Measurements from ENCODE around the gene PAWR. TPM values are rescaled to one million over a fixed set of nuclear protein-coding genes. Genes with fewer than 3 reads are reported as not detected.

The PAWR gene
- total RNA-seq, 1 donor from 2014 or later, result 204 TPM

- Histone ChIP-seq H4K20me1 (ENCODE audit: insufficient read depth, low read length) (no peaks in the 10 kb centered on the region), H3K79me2 (ENCODE audit: insufficient read depth, low read length) (no peaks in the 10 kb centered on the region), H3K27ac (ENCODE audit: low read depth, low read length) (no peak overlapping the region), H2AFZ (ENCODE audit: low read depth, low read length) (no peak overlapping the region), H3K9ac (ENCODE audit: low read length) (no peak overlapping the region), H3K4me3 (ENCODE audit: insufficient read depth, low read depth, low read length) (no peak overlapping the region), H3K27me3 (ENCODE audit: insufficient read depth, low read length) (no peaks in the 10 kb centered on the region), H3K4me1 (ENCODE audit: insufficient read depth, low read length) (peaks cover 18% of the 10 kb centered on the region), H3K36me3 (ENCODE audit: insufficient read depth, low read length) (peaks cover 11% of the 10 kb centered on the region), H3K9me3 (ENCODE audit: insufficient read depth, low read depth, low read length) (no peaks in the 10 kb centered on the region), H3K4me2 (ENCODE audit: low read length) (no peak overlapping the region)
- TF ChIP-seq EZH2 (IDR thresholded peaks at IDR 0.05; ENCODE audit: insufficient read depth, low read length) (no peak), CTCF (IDR thresholded peaks at IDR 0.05; ENCODE audit: insufficient read depth, low read depth, low read length) (no peak)
- no peak overlapping the region for H3K27ac Mint-ChIP-seq (ENCODE audit: unreplicated experiment)
- H3K36me3 Mint-ChIP-seq (ENCODE audit: low read depth, unreplicated experiment), result peaks cover 36% of the 10 kb centered on the region
- peaks cover 20% of the 10 kb centered on the region for H3K4me1 Mint-ChIP-seq (ENCODE audit: low read depth, unreplicated experiment)
- no peaks in the 10 kb centered on the region for H3K27me3 Mint-ChIP-seq (ENCODE audit: low read depth, unreplicated experiment)
- no peak for FAIRE-seq
- DNase-seq (ENCODE audit: low read depth), result no peak
- no peak overlapping the region for H3K4me3 Mint-ChIP-seq (ENCODE audit: unreplicated experiment)
- H3K9me3 Mint-ChIP-seq (ENCODE audit: unreplicated experiment), result peaks cover 11% of the 10 kb centered on the region
Observed at GRCh38 chr12:79553863-79554574, 136.7 kb downstream of the PAWR start.

- H3K4me1 ChIP-seq (ENCODE audit: insufficient read depth, low read length), result peaks cover 33% of the 10 kb centered on the region
- no peaks in the 10 kb centered on the region for H3K9me3 ChIP-seq (ENCODE audit: insufficient read depth, low read depth, low read length)
- H4K20me1 ChIP-seq (ENCODE audit: insufficient read depth, low read length), result no peaks in the 10 kb centered on the region
- no peak overlapping the region for H3K9ac ChIP-seq (ENCODE audit: low read length)
- Mint-ChIP-seq H3K9me3 (ENCODE audit: unreplicated experiment) (peaks cover 11% of the 10 kb centered on the region), H3K4me3 (ENCODE audit: unreplicated experiment) (no peak overlapping the region), H3K4me1 (ENCODE audit: low read depth, unreplicated experiment) (peaks cover 35% of the 10 kb centered on the region), H3K27me3 (ENCODE audit: low read depth, unreplicated experiment) (no peaks in the 10 kb centered on the region), H3K27ac (ENCODE audit: unreplicated experiment) (no peak overlapping the region), H3K36me3 (ENCODE audit: low read depth, unreplicated experiment) (peaks cover 28% of the 10 kb centered on the region)
- H3K27me3 ChIP-seq (ENCODE audit: insufficient read depth, low read length), result no peaks in the 10 kb centered on the region
- no peaks in the 10 kb centered on the region for H3K79me2 ChIP-seq (ENCODE audit: insufficient read depth, low read length)
- peaks cover 11% of the 10 kb centered on the region for H3K36me3 ChIP-seq (ENCODE audit: insufficient read depth, low read length)
- H3K4me2 ChIP-seq (ENCODE audit: low read length), result no peak overlapping the region
- TF ChIP-seq CTCF (IDR thresholded peaks at IDR 0.05; ENCODE audit: insufficient read depth, low read depth, low read length) (no peak), EZH2 (IDR thresholded peaks at IDR 0.05; ENCODE audit: insufficient read depth, low read length) (no peak)
- DNase-seq (ENCODE audit: low read depth) (peak; percentile 90), FAIRE-seq (no peak)
- H3K27ac ChIP-seq (ENCODE audit: low read depth, low read length), result peak overlapping the region; percentile 8
- no peak overlapping the region for H3K4me3 ChIP-seq (ENCODE audit: insufficient read depth, low read depth, low read length)
- no peak overlapping the region for H2AFZ ChIP-seq (ENCODE audit: low read depth, low read length)
Observed at GRCh38 chr12:79552192-79552591, 138.6 kb downstream of the PAWR start.
